A549 (cell line): ENCODE data around the gene ANO2. TPM values are rescaled to one million over a fixed set of nuclear protein-coding genes. Genes with fewer than 3 reads are reported as not detected.

Experiments
- ATAC-seq, 2 experiments: fragments of 200-7000 bp in 1 of 2; fragments of >200 bp in 1 of 2; cut with Nextera tagmentation in 1 of 2; cut with Tn5 transposase in 1 of 2; 3 replicates each; pipeline versions ENCODE4 v1.8.0 to v1.9.1; 2018 to 2020; ENCODE audit warnings: mild to moderate bottlenecking in 1 of 2, moderate library complexity in 1 of 2
- CTCF ChIA-PET: fragments of 300-600 bp; sonication (Branson Sonifier 250); formaldehyde crosslinking; extraction: SDS; loops from one replicate; lab custom pipeline; 2021; ENCODE audit warnings: antibody characterized with exemption, inconsistent platforms; lab: Yijun Ruan, JAX
- POLR2A ChIA-PET: fragments of 350-600 bp; formaldehyde crosslinking; extraction: SDS; loops from one replicate; lab custom pipeline; 2021; ENCODE audit warnings: antibody characterized with exemption, inconsistent platforms; lab: Yijun Ruan, JAX
- DNase-seq, 2 experiments: peaks; one replicate each; pipeline versions ENCODE4 v3.0.0 to v3.0.0-alpha.2; 2011 to 2016; ENCODE audit warnings: low read depth in 1 of 2, low spot score in 1 of 2
- FAIRE-seq: peaks from 2 replicates; lab custom pipeline; 2011; peaks lifted over from hg19 to GRCh38; lab: Jason Lieb, UNC
- H3K27ac ChIP-seq, 2 experiments: fragments of >200 bp; sonication (Bioruptor Twin); formaldehyde crosslinking; 3 replicates each; pipeline ENCODE4 v1.5.1; 2016 to 2017
- H3K4me1 ChIP-seq: fragments of >200 bp; sonication (Bioruptor Twin); formaldehyde crosslinking; 3 replicates; pipeline ENCODE4 v1.6.1; 2016
- H3K4me2 ChIP-seq: fragments of >200 bp; sonication (Bioruptor Twin); formaldehyde crosslinking; 3 replicates; pipeline ENCODE4 v1.6.1; 2016
- H3K4me3 ChIP-seq: fragments of >200 bp; sonication (Bioruptor Twin); formaldehyde crosslinking; 3 replicates; pipeline ENCODE4 v1.5.1; 2016
- H3K9me3 ChIP-seq: fragments of >200 bp; sonication (Bioruptor Twin); formaldehyde crosslinking; 3 replicates; pipeline ENCODE4 v1.6.1; 2016
- ATOH8 ChIP-seq: fragments of 250-450 bp; sonication (Bioruptor Pico); IDR thresholded peaks from 2 replicates; pipeline ENCODE4 v1.5.0; 2020; ENCODE audit warnings: low read depth, mild to moderate bottlenecking, moderate library complexity
- BCL3 ChIP-seq: fragments of >200 bp; sonication (Bioruptor Twin); formaldehyde crosslinking; IDR thresholded peaks from 3 replicates; pipeline ENCODE4 v1.6.1; 2016
- BHLHE40 ChIP-seq: IDR thresholded peaks from 2 replicates; pipeline ENCODE4 v1.6.1; 2012; ENCODE audit warnings: low read depth, low read length, inconsistent platforms
- CEBPB ChIP-seq, 2 experiments: fragments of >200 bp in 1 of 2; sonication (Bioruptor Twin) in 1 of 2; formaldehyde crosslinking in 1 of 2; IDR thresholded peaks; 2 replicates each; pipeline ENCODE4 v1.6.1; 2012 to 2016
- EHF ChIP-seq: fragments of 250-450 bp; sonication (Bioruptor Pico); IDR thresholded peaks from 2 replicates; pipeline ENCODE4 v1.5.0; 2020; ENCODE audit warnings: mild to moderate bottlenecking
- EHMT2 ChIP-seq: fragments of 200-600 bp; sonication (generic); IDR thresholded peaks from 2 replicates; pipeline ENCODE4 v1.6.1; 2016; ENCODE audit warnings: antibody characterized with exemption, low read depth, mild to moderate bottlenecking, moderate library complexity
- ESRRA ChIP-seq: fragments of 150-350 bp; IDR thresholded peaks from 2 replicates; pipeline ENCODE4 v1.6.1; 2014; ENCODE audit warnings: mild to moderate bottlenecking, low read length, borderline replicate concordance
- FOSB ChIP-seq: fragments of 250-450 bp; sonication (Bioruptor Pico); IDR thresholded peaks from 2 replicates; pipeline ENCODE4 v1.5.0; 2020; ENCODE audit warnings: mild to moderate bottlenecking, moderate library complexity
- FOSL2 ChIP-seq, 2 experiments: fragments of 450-650 bp in 1 of 2; fragments of >200 bp in 1 of 2; sonication (Bioruptor Twin) in 1 of 2; formaldehyde crosslinking; IDR thresholded peaks; 2 replicates each; pipeline versions ENCODE4 v1.5.0 to v1.6.1; 2016 to 2020; ENCODE audit warnings: mild to moderate bottlenecking in 1 of 2, moderate library complexity in 1 of 2
- HDAC2 ChIP-seq: fragments of 200-600 bp; sonication (generic); IDR thresholded peaks from 2 replicates; pipeline ENCODE4 v1.6.1; 2016
- HES2 ChIP-seq: fragments of >200 bp; sonication (Bioruptor Twin); formaldehyde crosslinking; IDR thresholded peaks from 2 replicates; pipeline ENCODE4 v1.6.1; 2016
- HOXA7 ChIP-seq: fragments of 250-450 bp; sonication (Bioruptor Pico); IDR thresholded peaks from 2 replicates; pipeline ENCODE4 v1.5.0; 2020; ENCODE audit warnings: mild to moderate bottlenecking, moderate library complexity
- HOXB13 ChIP-seq: fragments of 250-450 bp; sonication (Bioruptor Pico); IDR thresholded peaks from 2 replicates; pipeline ENCODE4 v1.5.0; 2020; ENCODE audit warnings: low read depth, mild to moderate bottlenecking, moderate library complexity
- KDM1A ChIP-seq: fragments of 200-600 bp; sonication (generic); IDR thresholded peaks from 2 replicates; pipeline ENCODE4 v1.6.1; 2016; ENCODE audit warnings: low read depth, mild to moderate bottlenecking
- KDM5A ChIP-seq: fragments of 200-600 bp; sonication (generic); IDR thresholded peaks from 2 replicates; pipeline ENCODE4 v1.6.1; 2016; ENCODE audit warnings: antibody characterized with exemption, mild to moderate bottlenecking
- MAZ ChIP-seq: fragments of 150-350 bp; IDR thresholded peaks from 2 replicates; pipeline ENCODE4 v1.6.1; 2014; ENCODE audit warnings: antibody characterized with exemption, low read depth, low read length, borderline replicate concordance
- PBX3 ChIP-seq: IDR thresholded peaks from 2 replicates; pipeline ENCODE4 v1.6.1; 2012
- RARB ChIP-seq: fragments of 250-450 bp; sonication (Bioruptor Pico); IDR thresholded peaks from 2 replicates; pipeline ENCODE4 v1.8.0; 2021; ENCODE audit warnings: mild to moderate bottlenecking, moderate library complexity
- RCOR1 ChIP-seq: fragments of 150-350 bp; IDR thresholded peaks from 2 replicates; pipeline ENCODE4 v1.6.1; 2014; ENCODE audit warnings: antibody characterized with exemption, low read length, low read depth
- TP53 ChIP-seq: fragments of 250-450 bp; sonication (Bioruptor Pico); IDR thresholded peaks from 2 replicates; pipeline ENCODE4 v1.5.0; 2021; ENCODE audit warnings: mild to moderate bottlenecking, moderate library complexity
- WGBS: methylation state at CpG from one replicate; pipeline ENCODE4 v1.1.6; 2017; ENCODE audit errors: missing lambda C conversion rate; 5-methylcytosine and 5-hydroxymethylcytosine counted together
- polyA plus RNA-seq, 4 experiments: library from polyadenylated mRNA; depleted of rRNA in 3 of 4; stranded (reverse); fragments of >200 nt; fragmentation: RNase III in 1 of 4; extraction: RNeasy Plus Mini Kit Qiagen cat#74134 plus additional on column Dnase treatment in 1 of 4; gene quantifications; 2 replicates in 3 of 4; 3 replicates in 1 of 4; pipeline ENCODE4 v1.2.3, GENCODE V29; 2011 to 2017
- TF ChIP-seq, protein P1 (sequence below): fragments of >200 bp; sonication (Bioruptor Twin); formaldehyde crosslinking; IDR thresholded peaks from 3 replicates; pipeline ENCODE4 v1.5.1; 2016

ANO2 gene
- polyA plus RNA-seq, 2 of the 4 experiments (the other 2 are of a cell fraction), result not detected

- H3K4me2 ChIP-seq, result no peak overlapping the region
- ChIA-PET POLR2A (no interaction called here), CTCF (interaction anchor here (1.2 kb wide), 1 partner anchor 20 kb away, joined by 3 read pairs; no protein-coding TSS in a partner anchor)
These were observed 351.1 kb downstream of the ANO2 start for GRCh38 chr12:5593998-5594397.

GRCh38 chr12:5593086-5593485 is 352.0 kb downstream of the ANO2 start:
- FAIRE-seq (no peak), DNase-seq (no peak), ATAC-seq (no peak)
- Histone ChIP-seq H3K4me2 (no peak overlapping the region), H3K9me3 (no peaks in the 10 kb centered on the region), H3K4me3 (no peak overlapping the region), H3K4me1 (no peaks in the 10 kb centered on the region), H3K27ac (no peak overlapping the region)
- CTCF ChIA-PET, result interaction anchor here (1.2 kb wide), 1 partner anchor 21 kb away, joined by 3 read pairs; no protein-coding TSS in a partner anchor
- WGBS, result 84% methylated on average over 1 of the region's 1 CpG
- TF ChIP-seq PBX3 (no peak), ATOH8 (CRISPR knock-in tag) (no peak), MAZ (no peak), HOXA7 (CRISPR knock-in tag) (no peak), HDAC2 (no peak), RARB (no peak), TP53 (CRISPR knock-in tag) (no peak), HOXB13 (CRISPR knock-in tag) (no peak), ESRRA (no peak), BHLHE40 (no peak), FOSL2 (IDR thresholded peaks at IDR 0.05) (no peak), FOSL2 (CRISPR knock-in tag; IDR thresholded peaks at IDR 0.05) (no peak), HES2 (no peak), KDM1A (no peak)
- TF ChIP-seq, all 56 proteins: peak for 0
- POLR2A ChIA-PET, result no interaction called here

More at GRCh38 chr12:5593998-5594397, 351.1 kb downstream of the ANO2 start:
- FAIRE-seq (no peak), ATAC-seq (no peak), DNase-seq (no peak)
- Histone ChIP-seq H3K9me3 (no peaks in the 10 kb centered on the region), H3K27ac (no peak overlapping the region), H3K4me3 (no peak overlapping the region), H3K4me1 (no peaks in the 10 kb centered on the region)
- TF ChIP-seq EHMT2, result no peak
- TF ChIP-seq FOSL2 (IDR thresholded peaks at IDR 0.05), result no peak
- no peak for TF ChIP-seq FOSL2 (CRISPR knock-in tag; IDR thresholded peaks at IDR 0.05)
- TF ChIP-seq, protein P1, sequence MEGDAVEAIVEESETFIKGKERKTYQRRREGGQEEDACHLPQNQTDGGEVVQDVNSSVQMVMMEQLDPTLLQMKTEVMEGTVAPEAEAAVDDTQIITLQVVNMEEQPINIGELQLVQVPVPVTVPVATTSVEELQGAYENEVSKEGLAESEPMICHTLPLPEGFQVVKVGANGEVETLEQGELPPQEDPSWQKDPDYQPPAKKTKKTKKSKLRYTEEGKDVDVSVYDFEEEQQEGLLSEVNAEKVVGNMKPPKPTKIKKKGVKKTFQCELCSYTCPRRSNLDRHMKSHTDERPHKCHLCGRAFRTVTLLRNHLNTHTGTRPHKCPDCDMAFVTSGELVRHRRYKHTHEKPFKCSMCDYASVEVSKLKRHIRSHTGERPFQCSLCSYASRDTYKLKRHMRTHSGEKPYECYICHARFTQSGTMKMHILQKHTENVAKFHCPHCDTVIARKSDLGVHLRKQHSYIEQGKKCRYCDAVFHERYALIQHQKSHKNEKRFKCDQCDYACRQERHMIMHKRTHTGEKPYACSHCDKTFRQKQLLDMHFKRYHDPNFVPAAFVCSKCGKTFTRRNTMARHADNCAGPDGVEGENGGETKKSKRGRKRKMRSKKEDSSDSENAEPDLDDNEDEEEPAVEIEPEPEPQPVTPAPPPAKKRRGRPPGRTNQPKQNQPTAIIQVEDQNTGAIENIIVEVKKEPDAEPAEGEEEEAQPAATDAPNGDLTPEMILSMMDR, result no peak
- TF ChIP-seq KDM1A, result no peak
- TF ChIP-seq KDM5A, result no peak
- no peak for TF ChIP-seq ESRRA
- TF ChIP-seq RCOR1, result no peak
- TF ChIP-seq EHF, result no peak
- no peak for TF ChIP-seq BCL3
- TF ChIP-seq FOSB (CRISPR knock-in tag), result no peak
- no peak for TF ChIP-seq CEBPB (IDR thresholded peaks at IDR 0.05)
- TF ChIP-seq RARB, result no peak
